ENCODE measurements around the gene ORMDL1.

GRCh38 chr2:189763908-189764661 lies 20.1 kb downstream of the ORMDL1 start:
- TF ChIP-seq POLR2AphosphoS5 (IDR thresholded peaks at IDR 0.05; ENCODE audit: low read depth, low read length) (no peak), KAT7 (CRISPR knock-in tag; IDR thresholded peaks at IDR 0.05; ENCODE audit: borderline replicate concordance) (no peak)
